22Rv1 (cell line): ENCODE results near the gene NOL4L.

Experiments used
- ZFX ChIP-seq: fragments of 450-650 bp; IDR thresholded peaks from 2 replicates; pipeline ENCODE4 v1.6.1; 2017; ENCODE audit warnings: antibody characterized with exemption, borderline replicate concordance
- TF ChIP-seq, protein P1 (sequence below): fragments of 450-650 bp; IDR thresholded peaks from 2 replicates; pipeline ENCODE4 v1.5.1; 2017; ENCODE audit warnings: mild to moderate bottlenecking

DNA sequence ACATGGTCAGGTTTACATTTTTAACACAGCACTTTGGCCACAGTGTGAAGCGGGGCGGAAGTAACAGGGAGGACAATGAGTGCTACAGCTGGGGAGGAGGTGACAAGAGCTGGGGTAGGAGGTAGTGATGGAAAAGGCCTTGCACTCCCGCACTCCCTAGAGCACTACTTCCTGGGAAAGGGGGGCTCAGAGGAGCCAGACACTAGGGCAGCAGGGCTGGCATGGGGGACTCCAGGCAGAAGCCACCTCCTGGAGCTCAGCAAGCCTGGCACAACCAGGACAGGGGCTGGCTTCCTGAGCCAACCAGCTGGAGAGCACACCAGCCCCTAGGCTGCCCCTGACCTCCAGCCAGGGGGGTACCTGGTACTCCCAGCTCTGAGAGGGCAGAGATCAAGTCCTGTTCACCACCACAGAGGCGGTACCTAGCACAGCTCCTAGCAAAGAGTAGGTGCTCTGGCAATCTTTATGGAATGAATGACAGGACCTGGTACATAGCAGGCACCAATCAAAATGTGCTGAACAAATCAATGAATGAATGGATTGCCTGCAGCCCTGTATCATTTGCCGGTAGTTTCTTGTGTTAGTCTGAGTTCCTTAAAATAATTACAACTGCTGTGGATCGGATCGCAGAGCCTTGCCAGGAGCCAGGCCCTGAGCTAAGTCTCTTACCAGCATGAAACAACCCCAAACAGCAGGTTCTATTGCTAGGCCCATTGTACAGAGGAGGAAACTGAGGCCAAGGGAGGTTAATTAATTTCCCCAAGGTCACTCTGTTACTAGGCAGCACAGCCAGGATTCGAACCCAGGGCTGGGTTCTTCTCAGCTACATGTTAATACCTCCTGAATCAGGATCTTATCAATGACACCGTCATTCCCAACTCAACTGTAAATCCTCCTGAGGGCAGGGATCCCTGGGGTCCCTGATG lies 15.5 kb downstream of the NOL4L start:
- TF ChIP-seq, protein P1, sequence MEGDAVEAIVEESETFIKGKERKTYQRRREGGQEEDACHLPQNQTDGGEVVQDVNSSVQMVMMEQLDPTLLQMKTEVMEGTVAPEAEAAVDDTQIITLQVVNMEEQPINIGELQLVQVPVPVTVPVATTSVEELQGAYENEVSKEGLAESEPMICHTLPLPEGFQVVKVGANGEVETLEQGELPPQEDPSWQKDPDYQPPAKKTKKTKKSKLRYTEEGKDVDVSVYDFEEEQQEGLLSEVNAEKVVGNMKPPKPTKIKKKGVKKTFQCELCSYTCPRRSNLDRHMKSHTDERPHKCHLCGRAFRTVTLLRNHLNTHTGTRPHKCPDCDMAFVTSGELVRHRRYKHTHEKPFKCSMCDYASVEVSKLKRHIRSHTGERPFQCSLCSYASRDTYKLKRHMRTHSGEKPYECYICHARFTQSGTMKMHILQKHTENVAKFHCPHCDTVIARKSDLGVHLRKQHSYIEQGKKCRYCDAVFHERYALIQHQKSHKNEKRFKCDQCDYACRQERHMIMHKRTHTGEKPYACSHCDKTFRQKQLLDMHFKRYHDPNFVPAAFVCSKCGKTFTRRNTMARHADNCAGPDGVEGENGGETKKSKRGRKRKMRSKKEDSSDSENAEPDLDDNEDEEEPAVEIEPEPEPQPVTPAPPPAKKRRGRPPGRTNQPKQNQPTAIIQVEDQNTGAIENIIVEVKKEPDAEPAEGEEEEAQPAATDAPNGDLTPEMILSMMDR = no peak
- no peak for TF ChIP-seq ZFX
